H1 (cell line): ENCODE measurements around the gene PLCB1. TPM values are rescaled to one million over a fixed set of nuclear protein-coding genes. Genes with fewer than 3 reads are reported as not detected.

Experiments
- CTCF ChIA-PET: fragments of 300-600 bp; sonication (Branson Sonifier 250); formaldehyde crosslinking; loops from one replicate; lab custom pipeline; 2021; ENCODE audit not compliant: partially characterized antibody; lab: Charles Lee
- POLR2A ChIA-PET: fragments of 300-600 bp; sonication (Branson Sonifier 250); formaldehyde crosslinking; loops from one replicate; lab custom pipeline; 2021; ENCODE audit warnings: inconsistent platforms; ENCODE audit not compliant: partially characterized antibody; lab: Charles Lee
- DNase-seq, 2 experiments: peaks; one replicate each; pipeline versions ENCODE4 v3.0.0 to v3.0.0-alpha.2; 2010 to 2022; ENCODE audit warnings: low spot score in 2 of 2, low read depth in 1 of 2, mixed read lengths in 1 of 2
- FAIRE-seq: peaks from 2 replicates; lab custom pipeline; 2011; peaks lifted over from hg19 to GRCh38; lab: Jason Lieb, UNC
- H2AFZ ChIP-seq: 2 replicates; pipeline ENCODE4 v1.8.1; 2012; ENCODE audit warnings: low read length, inconsistent platforms
- H2AK5ac ChIP-seq: 2 replicates; pipeline ENCODE4 v1.6.1; 2013; ENCODE audit warnings: low read depth, low read length
- H2BK120ac ChIP-seq: replicated peaks from 2 replicates; pipeline ENCODE3; 2013; ENCODE audit warnings: low read depth, low read length, inconsistent platforms
- H2BK12ac ChIP-seq: 2 replicates; pipeline ENCODE4 v1.6.1; 2013; ENCODE audit warnings: low read depth, low read length
- H2BK15ac ChIP-seq: 2 replicates; pipeline ENCODE4 v1.6.1; 2013; ENCODE audit warnings: low read length
- H2BK20ac ChIP-seq: 2 replicates; pipeline ENCODE4 v1.6.1; 2013; ENCODE audit warnings: low read length
- H2BK5ac ChIP-seq: 2 replicates; pipeline ENCODE4 v1.6.1; 2013; ENCODE audit warnings: low read depth, low read length
- H3K14ac ChIP-seq: 2 replicates; pipeline ENCODE4 v1.6.1; 2013; ENCODE audit warnings: inconsistent platforms; ENCODE audit not compliant: insufficient read length
- H3K18ac ChIP-seq: 2 replicates; pipeline ENCODE4 v1.6.1; 2013; ENCODE audit warnings: low read length; ENCODE audit errors: extremely low read depth
- H3K23ac ChIP-seq: 2 replicates; pipeline ENCODE4 v1.6.1; 2013; ENCODE audit warnings: inconsistent platforms; ENCODE audit not compliant: insufficient read length
- H3K23me2 ChIP-seq: 2 replicates; pipeline ENCODE4 v1.6.1; 2013; ENCODE audit warnings: low read depth, low read length
- H3K27ac ChIP-seq: 2 replicates; pipeline ENCODE4 v1.6.1; 2011; ENCODE audit warnings: low read depth, low read length, inconsistent platforms
- H3K27me3 ChIP-seq, 4 experiments: replicated peaks in 1 of 4; 1 replicate in 1 of 4; 2 replicates in 3 of 4; pipeline versions ENCODE4 v1.6.1 to v1.8.1; 2011 to 2013; ENCODE audit warnings: low read length in 3 of 4, mild to moderate bottlenecking in 3 of 4, inconsistent platforms in 2 of 4, mixed read lengths in 2 of 4, moderate library complexity in 1 of 4; ENCODE audit not compliant: control insufficient read depth in 3 of 4, insufficient read depth in 3 of 4; ENCODE audit errors: extremely low read depth in 1 of 4
- H3K36me3 ChIP-seq, 4 experiments: 2 replicates each; pipeline versions ENCODE4 v1.6.1 to v1.8.1; 2011 to 2013; ENCODE audit warnings: mild to moderate bottlenecking in 4 of 4, low read length in 3 of 4, moderate library complexity in 2 of 4, control low read depth in 1 of 4, inconsistent platforms in 1 of 4; ENCODE audit not compliant: insufficient read depth in 4 of 4, control insufficient read depth in 2 of 4
- H3K4ac ChIP-seq: replicated peaks from 2 replicates; pipeline ENCODE3; 2013; ENCODE audit warnings: low read length, low read depth, mixed read lengths, inconsistent platforms; ENCODE audit not compliant: insufficient read length
- H3K4me1 ChIP-seq, 4 experiments: replicated peaks in 1 of 4; 1 replicate in 1 of 4; 2 replicates in 3 of 4; pipeline versions ENCODE4 v1.6.1 to v1.8.1; 2011 to 2013; ENCODE audit warnings: low read length in 3 of 4, inconsistent platforms in 2 of 4, mixed read lengths in 1 of 4; ENCODE audit not compliant: insufficient read depth in 4 of 4, control insufficient read depth in 3 of 4
- H3K4me2 ChIP-seq, 2 experiments: 2 replicates each; pipeline versions ENCODE4 v1.6.1 to v1.8.1; 2011 to 2013; ENCODE audit warnings: low read depth in 2 of 2, low read length in 2 of 2, control low read depth in 1 of 2, inconsistent platforms in 1 of 2, mild to moderate bottlenecking in 1 of 2; ENCODE audit not compliant: insufficient read depth in 1 of 2
- H3K4me3 ChIP-seq, 4 experiments: fragments of 200-600, 300-600 bp in 1 of 4; sonication (generic), shearing (Covaris generic), sonication (Bioruptor Twin) in 1 of 4; 2 replicates each; pipeline versions ENCODE4 v1.5.1 to v1.8.1; 2011 to 2016; ENCODE audit warnings: low read length in 4 of 4, low read depth in 3 of 4, control low read depth in 2 of 4, inconsistent platforms in 2 of 4, mild to moderate bottlenecking in 2 of 4, mixed read lengths in 1 of 4, moderate library complexity in 1 of 4; ENCODE audit not compliant: insufficient read depth in 2 of 4; ENCODE audit errors: extremely low read depth in 1 of 4
- H3K56ac ChIP-seq: replicated peaks from 2 replicates; pipeline ENCODE3; 2013; ENCODE audit warnings: low read depth, mild to moderate bottlenecking, mixed read lengths, low read length, inconsistent platforms; ENCODE audit not compliant: insufficient read length
- H3K79me1 ChIP-seq: 2 replicates; pipeline ENCODE4 v1.6.1; 2013; ENCODE audit warnings: low read depth, low read length, control low read depth
- H3K79me2 ChIP-seq, 2 experiments: 2 replicates each; pipeline versions ENCODE4 v1.6.1 to v1.8.1; 2012 to 2013; ENCODE audit warnings: low read length in 2 of 2, mild to moderate bottlenecking in 2 of 2, inconsistent platforms in 1 of 2; ENCODE audit not compliant: insufficient read depth in 2 of 2, control insufficient read depth in 1 of 2
- H3K9ac ChIP-seq, 4 experiments: replicated peaks in 1 of 4; 1 replicate in 1 of 4; 2 replicates in 3 of 4; pipeline versions ENCODE4 v1.6.1 to v1.8.1; 2011 to 2013; ENCODE audit warnings: low read depth in 3 of 4, low read length in 3 of 4, control low read depth in 2 of 4, mild to moderate bottlenecking in 2 of 4, moderate library complexity in 2 of 4, inconsistent platforms in 1 of 4; ENCODE audit errors: extremely low read depth in 1 of 4
- H3K9me3 ChIP-seq, 2 experiments: 2 replicates each; pipeline versions ENCODE4 v1.6.1 to v1.8.1; 2012 to 2013; ENCODE audit warnings: mild to moderate bottlenecking in 2 of 2, moderate library complexity in 2 of 2, control low read depth in 1 of 2, inconsistent platforms in 1 of 2, low read depth in 1 of 2, low read length in 1 of 2, mixed read lengths in 1 of 2; ENCODE audit not compliant: insufficient read depth in 2 of 2
- H4K20me1 ChIP-seq, 2 experiments: replicated peaks in 1 of 2; 2 replicates each; pipeline versions ENCODE3 to v1.8.1; 2011 to 2013; ENCODE audit warnings: inconsistent platforms in 2 of 2, low read length in 2 of 2, mild to moderate bottlenecking in 1 of 2; ENCODE audit not compliant: insufficient read depth in 2 of 2, control insufficient read depth in 1 of 2
- H4K5ac ChIP-seq: 2 replicates; pipeline ENCODE4 v1.6.1; 2013; ENCODE audit warnings: low read length, low read depth, mixed read lengths, inconsistent platforms; ENCODE audit not compliant: insufficient read length
- H4K8ac ChIP-seq: 2 replicates; pipeline ENCODE4 v1.8.0; 2013; ENCODE audit warnings: mild to moderate bottlenecking, moderate library complexity, low read length, inconsistent platforms; ENCODE audit not compliant: insufficient read depth; ENCODE audit errors: extremely low read depth
- H4K91ac ChIP-seq: replicated peaks from 2 replicates; pipeline ENCODE3; 2013; ENCODE audit warnings: low read length, mixed read lengths, inconsistent platforms; ENCODE audit not compliant: insufficient read length
- ASH2L ChIP-seq: fragments of 200-600, 300-600 bp; sonication (generic); IDR thresholded peaks from one replicate; pipeline ENCODE4 v1.7.1; 2017; ENCODE audit warnings: low read length
- EP300 ChIP-seq, 2 experiments: IDR thresholded peaks; 1 replicate in 1 of 2; 2 replicates in 1 of 2; pipeline ENCODE4 v1.6.1; 2011 to 2012; ENCODE audit warnings: low read depth in 2 of 2, low read length in 2 of 2, mild to moderate bottlenecking in 2 of 2, borderline replicate concordance in 1 of 2, inconsistent platforms in 1 of 2, moderate library complexity in 1 of 2
- WGBS, 2 experiments: shearing (Covaris generic) in 1 of 2; methylation state at CpG; one replicate each; pipeline versions ENCODE4 v1.1.6 to v1.1.7; 2013 to 2015; ENCODE audit warnings: low lambda C conversion rate in 2 of 2, mixed read lengths in 2 of 2, inconsistent platforms in 1 of 2, low coverage in 1 of 2, missing lambda C conversion rate in 1 of 2; ENCODE audit not compliant: insufficient replicate concordance in 2 of 2, insufficient coverage in 1 of 2, insufficient read length in 1 of 2; ENCODE audit errors: extremely low coverage in 1 of 2, missing lambda C conversion rate in 1 of 2; 5-methylcytosine and 5-hydroxymethylcytosine counted together
- polyA plus RNA-seq, 7 experiments: library from polyadenylated mRNA; depleted of rRNA in 3 of 7; stranded (reverse) in 5 of 7; unstranded in 2 of 7; fragments of >200 nt in 5 of 7; fragments of 200-250 nt in 2 of 7; gene quantifications; 1 replicate in 5 of 7; 2 replicates in 1 of 7; 4 replicates in 1 of 7; pipeline versions ENCODE4 v1.2.1 to v1.2.3, GENCODE V29; 2011 to 2013; ENCODE audit warnings: missing spikeins in 2 of 7, mixed read lengths in 2 of 7
- total RNA-seq: library from RNA; stranded (reverse); fragmentation: NEBNext Ultra II Directional; extraction: Animal tissue kit (Norgen Biotek cat#: 25700); gene quantifications from 2 replicates; pipeline ENCODE4 v1.2.1, GENCODE V29; 2021

The PLCB1 gene
- total and polyA plus RNA-seq, 2 of the 8 experiments (the other 6 are each of a cell fraction or from before 2014, with no cell fraction given), result 2.6 to 9.1 TPM

DNA sequence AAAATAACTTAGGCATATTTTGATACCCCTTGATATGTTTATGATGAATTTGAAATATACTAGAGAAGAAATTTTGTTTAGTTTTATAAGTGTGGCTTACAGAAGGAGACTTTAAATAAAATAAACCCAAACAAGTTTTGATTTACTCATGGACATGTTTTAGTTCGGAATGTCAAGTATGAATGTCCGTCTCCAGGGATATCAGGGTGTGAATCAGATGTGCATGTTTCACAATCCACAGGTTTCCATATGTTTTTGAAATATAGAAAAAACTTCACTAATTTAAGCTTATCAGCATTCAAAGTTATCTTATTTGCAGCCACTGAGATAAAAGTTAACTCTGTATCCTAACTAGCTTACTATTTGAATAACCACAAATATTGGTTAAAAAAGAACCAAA is 51.5 kb downstream of the PLCB1 start:
- H3K79me1 ChIP-seq, result no peaks in the 10 kb centered on the region; the same call in 1 of the 2 replicates
- H3K18ac ChIP-seq, result no peak overlapping the region
- CTCF ChIA-PET, result no interaction called here
- H3K14ac ChIP-seq, result no peak overlapping the region
- no peaks in the 10 kb centered on the region for H3K79me2 ChIP-seq
- H2BK5ac ChIP-seq, result no peak overlapping the region
- FAIRE-seq (no peak), DNase-seq (no peak)
- no peak overlapping the region for H3K23ac ChIP-seq
- H3K4me2 ChIP-seq, result no peak overlapping the region
- H3K4ac ChIP-seq, result no peak overlapping the region
- H2BK20ac ChIP-seq, result no peak overlapping the region
- H2BK12ac ChIP-seq, result no peak overlapping the region
- no peaks in the 10 kb centered on the region for H4K20me1 ChIP-seq
- no peaks in the 10 kb centered on the region for H3K36me3 ChIP-seq
- no peak overlapping the region for H3K56ac ChIP-seq
- H2BK15ac ChIP-seq, result no peak overlapping the region
- TF ChIP-seq ASH2L (no peak), EP300 (IDR thresholded peaks at IDR 0.05; ENCODE audit: borderline replicate concordance in 1 of 2, low read depth in 2 of 2, low read length in 2 of 2) (no peak)
- H4K91ac ChIP-seq, result no peak overlapping the region
- POLR2A ChIA-PET, result no interaction called here
- H2BK120ac ChIP-seq, result no peak overlapping the region
- no peak overlapping the region for H3K27ac ChIP-seq
- H3K9me3 ChIP-seq, result 0 out of 4 replicates have a peak, but pooled peaks cover 0 to 4% of the 10 kb centered on the region in 2 experiments
- no peak overlapping the region for H2AK5ac ChIP-seq
- H3K4me3 ChIP-seq, result no peak overlapping the region
- no peak overlapping the region for H4K8ac ChIP-seq
- no peaks in the 10 kb centered on the region for H3K4me1 ChIP-seq
- H3K23me2 ChIP-seq, result no peaks in the 10 kb centered on the region
- no peak overlapping the region for H2AFZ ChIP-seq
- no peak overlapping the region for H4K5ac ChIP-seq
- 91% methylated on average over 2 of the region's 2 CpGs; no CpG with 5 or more reads in 1 of the 2 experiments for WGBS, 2 experiments
- no peaks in the 10 kb centered on the region for H3K27me3 ChIP-seq
- H3K9ac ChIP-seq, result no peak overlapping the region
